IMR-90 (cell line): ENCODE measurements around the gene ZNF764. TPM values are rescaled to one million over a fixed set of nuclear protein-coding genes. Genes with fewer than 3 reads are reported as not detected.
"Not testable (repeated sequence)": the region's sequence is repeated elsewhere in the genome, so short reads cannot be mapped to it uniquely, and the experiment has no call there.

Experiments used
- ATAC-seq: fragments of 200-7000 bp; cut with Tn5 transposase; 2 replicates; pipeline ENCODE4 v1.9.1; 2020; ENCODE audit warnings: low read depth, mild to moderate bottlenecking, moderate library complexity
- BruUV-seq: library from RNA; stranded (reverse); fragments of 400-500 nt; replicated peaks from 2 replicates; lab custom pipeline; 2021; lab: Mats Ljungman, UMichigan
- CTCF ChIA-PET: fragments of 300-600 bp; formaldehyde crosslinking; extraction: SDS; loops from one replicate; lab custom pipeline; 2021; ENCODE audit warnings: antibody characterized with exemption; lab: Yijun Ruan, JAX
- POLR2A ChIA-PET: fragments of 300-600 bp; sonication (Branson Sonifier 250); formaldehyde crosslinking; loops from one replicate; lab custom pipeline; 2022; ENCODE audit warnings: antibody characterized with exemption; ENCODE audit not compliant: unreplicated experiment; lab: Charles Lee
- DNase-seq: peaks from one replicate; pipeline ENCODE4 v3.0.0; 2013
- H2AFZ ChIP-seq: replicated peaks from 2 replicates; pipeline ENCODE3; 2013; ENCODE audit warnings: low read length, mild to moderate bottlenecking; ENCODE audit not compliant: poor library complexity
- H2AK5ac ChIP-seq: 2 replicates; pipeline ENCODE4 v1.6.1; 2013; ENCODE audit warnings: low read depth, low read length, inconsistent platforms
- H2AK9ac ChIP-seq: replicated peaks from 2 replicates; pipeline ENCODE3; 2013; ENCODE audit warnings: mild to moderate bottlenecking, low read depth, low read length, moderate library complexity; ENCODE audit not compliant: poor library complexity
- H2BK120ac ChIP-seq: 2 replicates; pipeline ENCODE4 v1.6.1; 2013; ENCODE audit warnings: low read depth, low read length, inconsistent platforms
- H2BK15ac ChIP-seq: 3 replicates; pipeline ENCODE4 v1.6.1; 2013; ENCODE audit warnings: low read depth, low read length, inconsistent platforms
- H2BK20ac ChIP-seq: 2 replicates; pipeline ENCODE4 v1.6.1; 2013; ENCODE audit warnings: low read depth, mild to moderate bottlenecking, inconsistent platforms, low read length, moderate library complexity
- H2BK5ac ChIP-seq: 2 replicates; pipeline ENCODE4 v1.6.1; 2013; ENCODE audit warnings: mild to moderate bottlenecking, low read depth, low read length, inconsistent platforms; ENCODE audit not compliant: poor library complexity, severe bottlenecking
- H3K14ac ChIP-seq: replicated peaks from 2 replicates; pipeline ENCODE4 v1.6.1; 2013; ENCODE audit warnings: low read depth, low read length, inconsistent platforms
- H3K18ac ChIP-seq: 2 replicates; pipeline ENCODE4 v1.6.1; 2013; ENCODE audit warnings: low read depth, low read length, control low read depth
- H3K23ac ChIP-seq: 2 replicates; pipeline ENCODE4 v1.6.1; 2013; ENCODE audit warnings: low read depth, low read length, inconsistent platforms
- H3K27ac ChIP-seq: 2 replicates; pipeline ENCODE4 v1.5.1; 2013; ENCODE audit warnings: mild to moderate bottlenecking, control low read depth, low read length; ENCODE audit not compliant: insufficient read depth
- H3K27me3 ChIP-seq: 2 replicates; pipeline ENCODE4 v1.6.1; 2013; ENCODE audit warnings: low read length; ENCODE audit not compliant: control insufficient read depth, insufficient read depth
- H3K36me3 ChIP-seq: 2 replicates; pipeline ENCODE4 v1.6.1; 2013; ENCODE audit warnings: low read length, mixed read lengths; ENCODE audit not compliant: control insufficient read depth, insufficient read depth
- H3K4ac ChIP-seq: 2 replicates; pipeline ENCODE4 v1.6.1; 2013; ENCODE audit warnings: low read depth, low read length, inconsistent platforms
- H3K4me1 ChIP-seq: 2 replicates; pipeline ENCODE4 v1.6.1; 2013; ENCODE audit warnings: low read length, mixed read lengths; ENCODE audit not compliant: control insufficient read depth, insufficient read depth
- H3K4me2 ChIP-seq: 2 replicates; pipeline ENCODE4 v1.6.1; 2013; ENCODE audit warnings: low read depth, mild to moderate bottlenecking, control low read depth, low read length, moderate library complexity
- H3K4me3 ChIP-seq: 2 replicates; pipeline ENCODE4 v1.5.1; 2013; ENCODE audit warnings: low read depth, mild to moderate bottlenecking, control low read depth, low read length, moderate library complexity; ENCODE audit not compliant: insufficient read depth
- H3K56ac ChIP-seq: 2 replicates; pipeline ENCODE4 v1.6.1; 2013; ENCODE audit warnings: low read length, inconsistent platforms; ENCODE audit not compliant: insufficient read depth; ENCODE audit errors: extremely low read depth
- H3K79me1 ChIP-seq, 2 experiments: 2 replicates each; pipeline ENCODE4 v1.6.1; 2013; ENCODE audit warnings: low read length in 2 of 2, inconsistent platforms in 1 of 2, low read depth in 1 of 2
- H3K9ac ChIP-seq: 2 replicates; pipeline ENCODE4 v1.6.1; 2013; ENCODE audit warnings: low read depth, low read length, control low read depth
- H3K9me1 ChIP-seq: 2 replicates; pipeline ENCODE4 v1.6.1; 2013; ENCODE audit warnings: low read length, inconsistent platforms; ENCODE audit not compliant: insufficient read depth
- H3K9me3 ChIP-seq: 2 replicates; pipeline ENCODE4 v1.6.1; 2013; ENCODE audit warnings: low read length; ENCODE audit not compliant: control insufficient read depth, insufficient read depth
- H4K20me1 ChIP-seq: 2 replicates; pipeline ENCODE4 v1.6.1; 2013; ENCODE audit warnings: low read length, inconsistent platforms; ENCODE audit not compliant: insufficient read depth
- H4K5ac ChIP-seq: 2 replicates; pipeline ENCODE4 v1.6.1; 2013; ENCODE audit warnings: mild to moderate bottlenecking, low read depth, low read length, control low read depth
- H4K8ac ChIP-seq, 2 experiments: 2 replicates each; pipeline ENCODE4 v1.6.1; 2013; ENCODE audit warnings: low read depth in 2 of 2, low read length in 2 of 2, control low read depth in 1 of 2, inconsistent platforms in 1 of 2
- H4K91ac ChIP-seq: 2 replicates; pipeline ENCODE4 v1.6.1; 2013; ENCODE audit warnings: low read depth, low read length, inconsistent platforms; ENCODE audit not compliant: insufficient read depth
- WGBS, 2 experiments: methylation state at CpG; one replicate each; pipeline versions ENCODE4 v1.1.5 to v1.1.7; 2013; ENCODE audit warnings: missing lambda C conversion rate in 2 of 2; ENCODE audit not compliant: insufficient read length in 1 of 2; ENCODE audit errors: extremely low coverage in 2 of 2; 5-methylcytosine and 5-hydroxymethylcytosine counted together
- dilution Hi-C: fragments of 300-500 bp; cut with HindIII; formaldehyde crosslinking; loops from one replicate; pipeline ENCODE4 v1.14.3; 2018; ENCODE audit warnings: low sequenced_read_pairs; ENCODE audit not compliant: unreplicated experiment
- in situ Hi-C: fragments of 300-500 bp; cut with MboI; formaldehyde crosslinking; loops from 3 replicates; pipeline ENCODE4 v1.14.3; 2019; ENCODE audit warnings: low sequenced_read_pairs, inconsistent platforms, mixed read lengths
- intact Hi-C: fragments of 100-400 bp; cut with micrococcal nuclease; formaldehyde crosslinking; loops from 2 replicates; pipeline ENCODE4 v1.10.0; 2022
- polyA plus RNA-seq, 3 experiments: library from polyadenylated mRNA; depleted of rRNA; stranded (reverse); fragments of >200 nt; gene quantifications; 2 replicates each; pipeline ENCODE4 v1.2.3, GENCODE V29; 2012; ENCODE audit warnings: low replicate concordance in 1 of 3
- total RNA-seq: library from RNA; depleted of rRNA; stranded (reverse); fragments of >200 nt; gene quantifications from 2 replicates; pipeline ENCODE4 v1.2.3, GENCODE V29; 2012

The ZNF764 gene
- total and polyA plus RNA-seq, 2 of the 4 experiments (the other 2 are of a cell fraction), result 2.2 to 4.6 TPM

DNA sequence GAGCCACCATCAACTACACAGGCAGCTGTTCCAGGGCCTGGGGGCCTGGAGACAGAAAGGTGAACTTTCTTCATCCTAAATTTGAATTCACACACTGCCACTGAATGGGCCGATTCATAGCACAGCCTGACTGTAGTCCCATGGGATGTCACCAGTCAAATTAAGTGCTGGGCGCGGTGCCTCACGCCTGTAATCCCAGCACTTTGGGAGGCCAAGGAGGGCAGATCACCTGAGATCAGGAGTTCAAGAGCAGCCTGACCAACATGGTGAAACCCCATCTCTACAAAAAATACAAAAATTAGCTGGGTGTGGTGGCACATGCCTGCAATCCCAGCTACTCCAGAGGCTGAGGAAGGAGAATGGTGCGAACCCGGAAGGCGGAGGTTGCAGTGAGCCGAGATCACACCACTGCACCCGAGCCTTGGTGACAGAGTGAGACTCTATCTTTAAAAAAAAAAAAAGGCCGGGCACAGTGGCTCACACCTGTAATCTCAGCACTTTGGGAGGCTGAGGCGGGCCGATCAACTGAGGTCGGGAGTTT is 18.1 kb downstream of the ZNF764 start:
- intact Hi-C loops, H2BK5ac ChIP-seq, H3K56ac ChIP-seq, H3K9me3 ChIP-seq, H2BK20ac ChIP-seq, H3K4me3 ChIP-seq, H2AK5ac ChIP-seq, H4K5ac ChIP-seq, H3K9ac ChIP-seq, H3K36me3 ChIP-seq, H4K8ac ChIP-seq, H3K4ac ChIP-seq, H4K91ac ChIP-seq, H4K20me1 ChIP-seq, H3K9me1 ChIP-seq, H3K18ac ChIP-seq, DNase-seq, ATAC-seq, BruUV-seq, H2BK15ac ChIP-seq, H2BK120ac ChIP-seq, H3K23ac ChIP-seq, dilution Hi-C loops, CTCF ChIA-PET, H3K27ac ChIP-seq, H3K14ac ChIP-seq, H2AFZ ChIP-seq, H3K27me3 ChIP-seq, H3K4me2 ChIP-seq, POLR2A ChIA-PET: not testable (repeated sequence)
- 93% methylated on average over 3 of the region's 13 CpGs; no CpG with 5 or more reads in 1 of the 2 experiments for WGBS, 2 experiments
- H3K4me1 ChIP-seq, result peaks cover 15% of the 10 kb centered on the region
- in situ Hi-C loops, result loop anchor here (5.0 kb wide), 1 partner anchor 32 kb away; the partner anchor contains the start of gene ZNF688
- peaks cover 8 to 11% of the 10 kb centered on the region in 2 experiments for H3K79me1 ChIP-seq
- peak overlapping the region; percentile 50 for H2AK9ac ChIP-seq
